Lung microvascular endothelial cell (primary cell): ENCODE measurements around the gene ATAD3B. TPM values are rescaled to one million over a fixed set of nuclear protein-coding genes. Genes with fewer than 3 reads are reported as not detected.

Experiments used
- total RNA-seq: library from RNA; depleted of rRNA; stranded (reverse); fragments of >200 nt; gene quantifications from 2 replicates; pipeline ENCODE4 v1.2.1, GENCODE V29; 2014

The ATAD3B gene
- total RNA-seq, 1 donor from 2014 or later = 19.4 TPM

Other genes with a start within 250 kb of the ATAD3B start
- 59.3 and 93.5 TPM in 2 replicates for gene SDF4, start 239.8 kb upstream of the ATAD3B start, total RNA-seq
- 14.8 and 30.4 TPM in 2 replicates for gene B3GALT6, start 239.5 kb upstream of the ATAD3B start, total RNA-seq
- gene C1QTNF12, start 225.0 kb upstream of the ATAD3B start, total RNA-seq = 0.20 and 0.22 TPM in 2 replicates
- gene UBE2J2, start 197.9 kb upstream of the ATAD3B start, total RNA-seq = 28.1 and 34.9 TPM in 2 replicates
- under 0.01 and 0.20 TPM in 2 replicates for gene SCNN1D, start 191.3 kb upstream of the ATAD3B start, total RNA-seq
- gene ACAP3, start 163.8 kb upstream of the ATAD3B start, total RNA-seq = 10.0 and 14.7 TPM in 2 replicates
- gene PUSL1, start 163.2 kb upstream of the ATAD3B start, total RNA-seq = 6.9 and 8.1 TPM in 2 replicates
- 44.9 and 50.4 TPM in 2 replicates for gene INTS11, start 147.1 kb upstream of the ATAD3B start, total RNA-seq
- gene CPTP, start 147.0 kb upstream of the ATAD3B start, total RNA-seq = 10.7 and 16.3 TPM in 2 replicates
- under 0.01 and 0.20 TPM in 2 replicates for gene TAS1R3, start 140.5 kb upstream of the ATAD3B start, total RNA-seq
- 19.4 and 39.7 TPM in 2 replicates for gene DVL1, start 122.3 kb upstream of the ATAD3B start, total RNA-seq
- 0.20 and 0.44 TPM in 2 replicates for gene MXRA8, start 113.2 kb upstream of the ATAD3B start, total RNA-seq
- 83.2 and 87.7 TPM in 2 replicates for gene AURKAIP1, start 96.6 kb upstream of the ATAD3B start, total RNA-seq
- 36.0 and 57.9 TPM in 2 replicates for gene CCNL2, start 72.4 kb upstream of the ATAD3B start, total RNA-seq
- 79.8 and 90.2 TPM in 2 replicates for gene MRPL20, start 64.5 kb upstream of the ATAD3B start, total RNA-seq
- under 0.01 and 0.22 TPM in 2 replicates for gene ANKRD65, start 50.5 kb upstream of the ATAD3B start, total RNA-seq
- gene VWA1, start 36.1 kb upstream of the ATAD3B start, total RNA-seq = 2.2 and 5.0 TPM in 2 replicates
- under 0.01 TPM in 2 replicates for gene ATAD3C, start 22.1 kb upstream of the ATAD3B start, total RNA-seq
- gene ATAD3A, start 40.4 kb downstream of the ATAD3B start, total RNA-seq = 17.1 and 22.2 TPM in 2 replicates
- 1.1 and 1.4 TPM in 2 replicates for gene TMEM240, start 68.9 kb downstream of the ATAD3B start, total RNA-seq
- 49.3 and 50.8 TPM in 2 replicates for gene SSU72, start 103.1 kb downstream of the ATAD3B start, total RNA-seq
- gene FNDC10, start 128.4 kb downstream of the ATAD3B start, total RNA-seq = 0.44 and 0.99 TPM in 2 replicates
- 20.5 and 51.6 TPM in 2 replicates for gene MIB2, start 143.7 kb downstream of the ATAD3B start, total RNA-seq
- 0.44 and 1.2 TPM in 2 replicates for gene MMP23B, start 160.4 kb downstream of the ATAD3B start, total RNA-seq
- gene CDK11B, start 187.2 kb downstream of the ATAD3B start, total RNA-seq = 4.6 and 5.8 TPM in 2 replicates
- 15.5 and 21.6 TPM in 2 replicates for gene SLC35E2B, start 221.0 kb downstream of the ATAD3B start, total RNA-seq